CD4-positive, alpha-beta T cell treated with Interleukin-17A for 4 hours (primary cell): ENCODE measurements around the gene TBRG4.

Source experiments
- DNase-seq: peaks from one replicate; pipeline ENCODE4 v3.0.0-alpha.2; 2020; ENCODE audit warnings: mixed read lengths

TBRG4 gene

GRCh38 chr7:45140827-45141226 lies 29.3 kb upstream of the TBRG4 start:
- no peak for DNase-seq

- no peak for DNase-seq
These were observed 27.2 kb upstream of the TBRG4 start for GRCh38 chr7:45138433-45139267.

- peak; percentile 81 for DNase-seq
These were observed 24.9 kb upstream of the TBRG4 start for GRCh38 chr7:45136106-45137060.

GRCh38 chr7:45133877-45134276 lies 22.4 kb upstream of the TBRG4 start:
- no peak for DNase-seq

- no peak for DNase-seq
These were observed 21.9 kb upstream of the TBRG4 start for GRCh38 chr7:45133352-45133751.

GRCh38 chr7:45132708-45133320 lies 21.3 kb upstream of the TBRG4 start:
- no peak for DNase-seq

- no peak for DNase-seq
These were observed 20.4 kb upstream of the TBRG4 start for GRCh38 chr7:45131891-45132290.

GRCh38 chr7:45130910-45131309 lies 19.4 kb upstream of the TBRG4 start:
- DNase-seq: no peak

GRCh38 chr7:45129906-45130305 lies 18.4 kb upstream of the TBRG4 start:
- DNase-seq: no peak

GRCh38 chr7:45129181-45129800 lies 17.8 kb upstream of the TBRG4 start:
- no peak for DNase-seq

GRCh38 chr7:45126920-45127319 lies 15.4 kb upstream of the TBRG4 start:
- DNase-seq: no peak

- DNase-seq: no peak
These were observed 14.7 kb upstream of the TBRG4 start for GRCh38 chr7:45126201-45126600.

GRCh38 chr7:45125193-45125904 lies 13.9 kb upstream of the TBRG4 start:
- DNase-seq: no peak

- no peak for DNase-seq
These were observed 12.6 kb upstream of the TBRG4 start for GRCh38 chr7:45123913-45124710.

- DNase-seq: peak; percentile 30
These were observed 11.7 kb upstream of the TBRG4 start for GRCh38 chr7:45122975-45123860.

GRCh38 chr7:45119550-45119949 lies 8.1 kb upstream of the TBRG4 start:
- no peak for DNase-seq

GRCh38 chr7:45118889-45119331 lies 7.4 kb upstream of the TBRG4 start:
- no peak for DNase-seq

- no peak for DNase-seq
These were observed 6.8 kb upstream of the TBRG4 start for GRCh38 chr7:45118292-45118691.

- DNase-seq: no peak
These were observed 6.1 kb upstream of the TBRG4 start for GRCh38 chr7:45117582-45117981.

- DNase-seq: no peak
These were observed 4.6 kb upstream of the TBRG4 start for GRCh38 chr7:45116048-45116447.
